ENCODE results near the gene SLC25A22.

SLC25A22 gene

GRCh38 chr11:771617-772204 is 26.4 kb downstream of the SLC25A22 start:
- DNase-seq: no peak

GRCh38 chr11:770642-771616 is 27.2 kb downstream of the SLC25A22 start:
- DNase-seq: no peak

DNA sequence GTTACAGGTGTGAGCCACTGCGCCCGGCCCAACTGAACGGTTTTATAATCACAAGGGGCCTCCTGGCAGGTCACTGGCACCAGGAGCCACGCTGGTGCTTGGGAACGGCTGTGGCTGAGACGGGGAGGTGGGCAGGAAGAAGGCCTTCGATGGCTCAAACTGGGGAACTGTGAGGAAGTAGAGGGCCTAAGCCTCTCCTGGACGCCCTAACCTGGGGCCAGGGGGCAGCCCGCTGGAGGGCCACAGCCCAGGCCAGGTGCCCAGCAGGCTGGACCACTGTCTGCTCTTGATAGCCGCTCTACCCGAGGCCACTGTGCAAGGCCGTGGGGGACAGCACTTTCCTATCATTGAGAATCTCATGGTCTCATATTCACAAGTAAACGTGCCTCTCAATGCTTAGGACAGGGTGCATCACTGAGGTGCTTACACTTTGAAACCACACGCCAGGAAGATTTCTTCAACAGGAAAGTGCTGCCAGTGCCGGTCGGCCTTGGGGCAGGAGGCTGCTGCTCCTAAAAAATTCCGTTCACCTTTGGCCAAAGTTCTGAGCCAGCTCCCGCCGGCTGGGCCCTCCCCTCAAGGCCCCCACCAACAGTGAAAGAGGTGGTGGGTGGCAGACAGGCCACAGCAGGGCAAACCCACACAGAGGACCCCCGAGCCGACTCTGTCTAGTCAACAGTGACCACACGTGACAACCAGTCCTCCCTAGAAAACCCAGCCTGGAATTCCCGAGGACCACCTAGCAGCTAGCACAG is 28.0 kb downstream of the SLC25A22 start:
- DNase-seq: no peak

DNA sequence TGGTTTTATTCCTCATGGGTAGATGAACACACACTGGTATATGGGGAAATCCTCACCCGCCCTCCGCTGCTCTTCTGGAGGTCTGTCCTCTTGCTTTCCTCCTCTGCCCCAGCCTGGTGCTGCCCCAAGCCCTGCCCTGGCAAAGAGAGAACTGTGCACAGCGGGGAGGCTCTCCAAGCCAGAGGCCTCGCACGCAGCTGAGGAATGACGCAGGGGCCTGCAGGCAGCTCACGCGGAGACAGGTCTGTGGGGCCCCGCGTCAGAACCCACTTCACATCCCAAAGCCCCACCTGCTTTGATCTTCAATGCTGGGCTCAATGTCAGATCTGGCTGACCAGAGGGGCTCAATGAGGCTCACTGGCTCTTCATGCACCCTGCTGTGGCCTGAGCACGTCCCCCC is 30.8 kb downstream of the SLC25A22 start:
- no peak for DNase-seq

GRCh38 chr11:766936-767210 is 31.2 kb downstream of the SLC25A22 start:
- DNase-seq: no peak

- no peak for DNase-seq
Observed at GRCh38 chr11:766106-766935, 31.8 kb downstream of the SLC25A22 start.

- DNase-seq: no peak
Observed at GRCh38 chr11:765802-766091, 32.3 kb downstream of the SLC25A22 start.

GRCh38 chr11:765025-765801 is 32.9 kb downstream of the SLC25A22 start:
- peak; percentile 24 to 52 (median 32) for DNase-seq

DNA sequence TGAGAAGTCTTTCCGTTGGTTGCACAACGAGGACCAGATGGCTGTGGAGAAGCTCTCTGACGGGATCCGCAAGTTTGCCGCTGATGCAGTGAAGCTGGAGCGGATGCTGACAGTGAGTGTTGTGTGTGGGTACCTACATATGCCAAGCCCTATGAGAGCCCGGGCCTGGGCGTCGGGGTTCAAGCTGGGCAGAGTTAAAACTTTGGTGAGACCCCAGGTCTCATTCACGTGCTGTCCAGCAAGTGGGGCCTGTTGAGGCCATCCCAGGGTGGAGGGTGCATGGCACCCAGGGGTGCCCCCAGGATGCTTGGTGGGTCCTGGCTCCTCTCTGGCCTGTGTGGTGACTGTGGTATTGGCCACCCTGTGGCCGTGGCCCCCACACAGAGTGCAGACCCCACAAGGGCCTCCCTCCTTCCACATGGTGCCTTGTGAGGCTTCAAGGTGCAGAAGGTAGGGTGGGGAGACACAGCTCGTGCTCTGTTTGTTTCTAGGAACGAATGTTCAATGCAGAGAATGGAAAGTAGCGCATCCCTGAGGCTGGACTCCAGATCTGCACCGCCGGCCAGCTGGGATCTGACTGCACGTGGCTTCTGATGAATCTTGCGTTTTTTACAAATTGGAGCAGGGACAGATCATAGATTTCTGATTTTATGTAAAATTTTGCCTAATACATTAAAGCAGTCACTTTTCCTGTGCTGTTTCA is 33.6 kb downstream of the SLC25A22 start:
- peak in 1 of 3 experiments; percentile 24 for DNase-seq

- DNase-seq: peak in 1 of 3 experiments; percentile 9
Observed at GRCh38 chr11:763549-764321, 34.3 kb downstream of the SLC25A22 start.

DNA sequence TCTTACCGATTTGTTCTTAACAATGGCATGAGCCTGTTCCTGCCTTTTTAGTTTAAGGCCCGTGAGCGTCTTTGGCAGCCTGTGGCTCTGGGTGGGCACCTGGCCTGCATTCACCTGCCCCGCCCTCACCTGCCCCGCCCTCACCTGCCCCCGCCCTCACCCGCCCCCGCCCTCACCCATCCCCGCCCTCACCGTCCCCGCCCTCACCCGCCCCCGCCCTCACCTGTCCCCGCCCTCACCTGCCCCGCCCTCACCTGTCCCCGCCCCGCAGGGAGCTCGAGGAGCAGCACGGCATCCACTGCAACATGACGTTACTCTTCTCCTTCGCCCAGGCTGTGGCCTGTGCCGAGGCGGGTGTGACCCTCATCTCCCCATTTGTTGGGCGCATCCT is 35.0 kb downstream of the SLC25A22 start:
- peak; percentile 34 to 54 (median 45) for DNase-seq

DNA sequence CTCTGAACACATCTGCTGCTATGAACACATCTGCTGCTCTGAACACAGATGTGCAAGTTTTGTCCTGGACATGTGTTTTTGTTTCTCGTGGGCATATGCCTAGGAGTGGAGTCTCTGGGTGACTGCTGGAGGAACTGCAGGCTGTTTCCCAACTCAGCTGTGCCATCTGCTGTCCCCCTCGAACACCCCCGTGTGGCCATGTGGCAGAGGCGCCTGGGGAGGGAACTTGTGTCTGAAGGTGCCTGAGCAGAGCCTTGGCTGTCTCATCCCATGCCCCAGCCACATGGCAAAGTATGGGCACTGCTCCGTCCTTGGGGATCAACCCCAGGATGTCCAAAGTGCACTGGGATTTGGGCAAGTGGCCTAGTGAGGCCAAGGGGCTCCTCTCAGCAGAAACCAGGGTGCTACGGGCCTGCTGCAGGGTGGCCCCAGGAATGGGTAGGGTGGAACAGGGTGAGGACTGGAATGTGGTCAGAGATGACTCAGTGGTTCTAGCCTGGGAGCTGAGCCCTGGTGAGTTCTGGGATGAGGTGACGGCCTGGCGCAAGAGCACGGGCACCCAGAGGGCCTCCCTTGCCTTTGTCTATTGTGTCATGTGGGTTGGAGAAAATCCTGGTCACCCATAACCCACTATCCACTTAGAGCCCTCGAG is 35.5 kb downstream of the SLC25A22 start:
- peak; percentile 16 to 25 (median 18) for DNase-seq

DNA sequence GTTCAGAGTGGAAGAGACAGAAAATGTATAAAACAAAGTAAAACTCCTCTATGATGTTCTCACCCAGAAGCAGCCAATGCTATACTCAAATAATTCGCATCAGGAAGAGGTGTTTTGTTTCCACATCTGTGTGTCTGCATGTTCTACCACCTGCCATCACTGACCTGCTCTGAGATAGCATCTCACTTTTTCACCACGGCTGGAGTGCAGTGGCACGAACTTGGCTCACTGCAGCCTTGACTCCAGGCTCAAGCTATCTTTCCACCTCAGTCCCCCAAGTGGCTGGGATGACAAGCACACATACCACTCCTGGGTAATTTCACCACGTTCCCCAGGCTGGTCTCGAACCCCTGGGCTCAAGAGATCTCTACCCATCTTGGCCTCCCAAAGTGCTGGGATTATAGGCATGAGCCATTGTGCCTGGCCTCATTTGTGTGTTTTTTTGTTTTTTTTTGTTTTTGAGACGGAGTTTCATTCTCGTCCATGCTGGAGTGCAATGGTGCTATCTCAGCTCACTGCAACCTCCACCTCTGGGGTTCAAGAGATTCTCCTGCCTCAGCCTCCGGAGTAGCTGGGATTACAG is 36.5 kb downstream of the SLC25A22 start:
- no peak for DNase-seq

DNA sequence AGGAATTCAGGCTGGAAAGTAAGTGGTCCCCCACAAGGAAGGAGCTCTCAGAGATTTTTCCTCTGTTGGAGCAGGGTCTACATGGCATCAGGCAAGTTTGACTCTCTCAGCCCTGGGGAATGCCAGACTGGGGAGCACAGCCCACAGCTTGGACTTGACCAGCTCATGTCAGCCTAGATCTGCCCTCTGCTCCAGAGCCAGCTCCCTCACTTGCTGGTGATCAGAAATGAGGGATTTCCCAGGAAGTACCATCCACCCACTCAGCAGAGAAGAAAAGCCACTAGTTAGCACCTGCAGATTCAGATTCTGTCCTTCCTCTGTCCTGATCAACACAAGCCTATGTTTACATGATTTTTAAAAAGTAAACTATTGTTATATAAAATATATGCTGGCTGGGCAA is 37.8 kb downstream of the SLC25A22 start:
- DNase-seq: no peak

DNA sequence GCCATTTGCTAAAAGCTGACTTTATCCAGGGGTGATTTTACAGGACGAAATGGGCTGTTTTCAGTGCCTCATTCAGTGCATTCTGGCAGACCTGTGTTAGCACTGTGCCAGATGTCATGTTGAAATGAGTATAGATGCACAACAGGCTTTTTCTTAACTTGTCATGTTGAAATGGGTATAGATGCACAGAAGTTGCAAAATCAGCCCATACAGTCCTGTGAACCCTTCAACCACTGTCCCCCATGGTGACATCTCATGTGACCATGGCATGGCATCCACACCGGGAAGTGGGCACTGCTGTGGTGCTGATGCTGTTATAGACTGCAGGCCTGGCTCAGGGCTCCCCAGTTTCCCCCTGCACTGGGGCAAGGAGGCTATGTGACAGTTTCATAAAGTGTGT is 48.4 kb downstream of the SLC25A22 start:
- DNase-seq: no peak

GRCh38 chr11:748007-748359 is 50.1 kb downstream of the SLC25A22 start:
- DNase-seq: peak in 1 of 3 experiments; percentile 35

GRCh38 chr11:747158-748006 is 50.7 kb downstream of the SLC25A22 start, which contains the start of gene TALDO1:
TALDO1 (plus strand) TSS chr11:747464; CDS start chr11:747482, 18 bp downstream.
- DNase-seq: peak; percentile 92 to 96 (median 93)

DNA sequence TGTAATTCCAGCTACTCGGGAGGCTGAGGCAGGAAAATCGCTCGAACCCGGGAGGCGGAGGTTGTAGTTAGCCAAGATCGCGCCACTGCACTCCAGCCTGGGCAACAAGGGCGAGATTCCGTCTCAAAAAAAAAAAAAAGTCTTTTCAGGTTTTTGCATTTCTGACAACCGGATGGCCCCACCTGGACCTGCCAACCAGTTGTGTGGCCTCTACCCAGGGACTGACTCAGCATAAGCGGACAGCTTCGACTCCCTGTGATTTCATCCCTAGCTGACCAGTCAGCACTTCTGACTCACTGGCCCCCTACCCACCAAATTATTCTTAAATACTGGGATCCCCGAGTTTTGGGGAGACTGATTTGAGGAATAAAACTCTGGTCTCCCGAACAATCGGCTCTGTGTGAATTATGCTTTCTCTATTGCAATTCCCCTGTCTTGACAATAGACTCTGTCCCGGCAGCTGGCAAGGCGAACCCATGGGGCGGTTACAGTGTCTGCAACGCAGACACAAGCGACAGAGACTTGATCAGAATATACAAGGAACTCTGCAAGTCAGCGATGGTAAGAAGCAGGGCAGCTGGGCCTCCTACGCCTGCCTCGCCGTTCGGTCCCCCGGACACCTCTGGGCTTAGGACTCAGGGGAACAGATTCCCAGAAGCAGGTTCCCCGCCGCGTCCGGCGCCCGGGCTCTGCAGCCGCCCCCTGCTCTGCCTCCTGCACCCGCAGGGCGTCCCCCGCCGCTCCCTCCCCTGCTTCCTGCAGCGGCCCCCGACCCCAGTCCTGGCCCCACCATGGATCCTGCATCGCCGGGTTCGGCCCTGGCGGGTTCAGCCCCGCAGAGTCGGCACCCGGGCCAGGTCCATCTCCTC is 51.6 kb downstream of the SLC25A22 start:
- peak; percentile 42 to 88 (median 88) for DNase-seq
